Activated CD4-positive, alpha-beta T cell treated with anti-CD3 and anti-CD28 coated beads, Interleukin-2, Interleukin-4, amounts not matched to agents 100 ng/mL and 50 ng/mL, durations not matched to agents 16 hours and 8 hours (primary cell): ENCODE results near the gene ZNF385D.

Experiments used
- DNase-seq: peaks from one replicate; pipeline ENCODE4 v3.0.0-alpha.2; 2020; ENCODE audit warnings: low spot score

ZNF385D gene, protein sequence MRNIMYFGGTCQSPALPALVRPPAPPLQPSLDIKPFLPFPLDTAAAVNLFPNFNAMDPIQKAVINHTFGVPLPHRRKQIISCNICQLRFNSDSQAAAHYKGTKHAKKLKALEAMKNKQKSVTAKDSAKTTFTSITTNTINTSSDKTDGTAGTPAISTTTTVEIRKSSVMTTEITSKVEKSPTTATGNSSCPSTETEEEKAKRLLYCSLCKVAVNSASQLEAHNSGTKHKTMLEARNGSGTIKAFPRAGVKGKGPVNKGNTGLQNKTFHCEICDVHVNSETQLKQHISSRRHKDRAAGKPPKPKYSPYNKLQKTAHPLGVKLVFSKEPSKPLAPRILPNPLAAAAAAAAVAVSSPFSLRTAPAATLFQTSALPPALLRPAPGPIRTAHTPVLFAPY

DNA sequence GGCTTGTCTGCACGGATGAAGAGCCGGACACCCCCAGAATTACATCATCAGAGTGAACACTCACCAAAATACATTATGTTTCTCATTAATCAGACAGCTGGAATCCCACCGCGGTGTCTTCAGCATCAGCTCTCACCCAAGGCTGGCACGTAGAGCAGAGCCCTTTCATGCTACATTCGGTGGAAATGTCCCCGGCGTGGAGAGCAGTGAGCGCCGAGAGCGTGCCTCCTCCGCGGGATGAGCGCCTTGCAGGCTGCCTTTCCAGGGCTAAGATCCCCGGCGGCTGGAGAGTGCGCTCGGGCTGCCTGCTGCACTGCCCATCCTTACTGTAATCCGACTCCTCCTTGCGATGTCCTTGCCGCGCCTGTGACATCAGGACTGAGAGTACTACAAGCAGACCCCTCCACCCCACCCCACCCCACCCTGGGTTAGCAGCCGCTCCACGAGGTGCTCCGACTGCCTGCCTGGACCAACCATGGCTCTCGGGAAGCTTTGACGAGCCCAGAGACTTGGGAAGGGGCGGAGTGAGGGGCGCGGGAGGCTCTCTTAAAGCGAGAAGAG is at the start of gene ZNF385D:
Gene ZNF385D (minus strand): TSS at position 380 of the 561 bp plus-strand sequence. CDS start 294 bp downstream, at position 86.
- DNase-seq, result no peak

DNA sequence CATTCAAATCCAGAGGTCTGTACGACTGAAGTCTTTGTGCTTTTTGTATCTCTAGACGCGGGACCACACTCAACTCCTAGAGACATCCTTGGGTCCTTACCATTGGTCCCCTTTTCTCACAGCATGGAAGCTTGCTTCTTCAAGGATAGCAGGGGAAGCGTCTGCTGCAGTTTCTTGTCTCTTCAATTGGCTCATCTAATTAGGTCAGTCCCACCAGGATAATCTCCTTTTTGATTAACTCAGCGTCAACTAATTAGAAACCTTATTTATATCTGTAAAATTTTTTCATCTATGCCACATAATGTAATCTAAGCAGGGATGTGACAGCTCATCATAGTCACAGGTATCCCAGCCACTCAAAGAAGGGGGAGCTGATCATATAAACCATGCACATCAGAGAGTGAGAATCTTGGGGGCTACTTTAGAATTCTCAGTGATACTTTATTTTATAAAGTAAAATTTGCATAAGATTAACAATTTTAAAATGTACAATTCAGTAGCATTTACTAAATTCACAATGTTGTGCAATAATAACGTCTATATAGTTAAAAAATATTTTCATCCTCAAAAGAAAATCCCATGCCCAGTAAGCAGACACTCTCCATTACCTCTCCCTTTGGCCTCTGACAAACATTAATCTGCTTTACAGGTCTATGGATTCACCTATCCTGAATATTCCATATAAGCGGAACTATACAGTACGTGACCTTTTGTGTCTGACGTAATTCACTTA is 47.5 kb upstream of the ZNF385D start:
- DNase-seq, result no peak

DNA sequence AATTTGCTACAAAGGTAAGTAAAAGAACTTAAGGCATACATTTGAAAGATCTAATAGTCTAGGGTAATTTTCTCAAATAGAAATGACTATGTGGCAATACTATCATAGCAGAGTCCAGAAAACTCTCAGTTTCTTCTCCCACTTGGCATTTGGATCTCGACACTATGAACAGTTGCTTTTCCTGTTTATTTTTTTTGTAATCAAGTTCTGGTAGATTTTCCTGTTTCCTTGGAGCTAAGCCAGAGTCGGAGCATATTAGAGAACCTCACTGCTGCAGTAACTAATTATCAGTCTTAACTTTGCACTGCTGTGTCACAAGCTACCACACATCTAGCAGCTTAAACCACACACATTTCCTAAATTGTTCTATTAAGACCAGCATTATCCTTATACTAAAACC is 44.9 kb upstream of the ZNF385D start:
- DNase-seq, result no peak

DNA sequence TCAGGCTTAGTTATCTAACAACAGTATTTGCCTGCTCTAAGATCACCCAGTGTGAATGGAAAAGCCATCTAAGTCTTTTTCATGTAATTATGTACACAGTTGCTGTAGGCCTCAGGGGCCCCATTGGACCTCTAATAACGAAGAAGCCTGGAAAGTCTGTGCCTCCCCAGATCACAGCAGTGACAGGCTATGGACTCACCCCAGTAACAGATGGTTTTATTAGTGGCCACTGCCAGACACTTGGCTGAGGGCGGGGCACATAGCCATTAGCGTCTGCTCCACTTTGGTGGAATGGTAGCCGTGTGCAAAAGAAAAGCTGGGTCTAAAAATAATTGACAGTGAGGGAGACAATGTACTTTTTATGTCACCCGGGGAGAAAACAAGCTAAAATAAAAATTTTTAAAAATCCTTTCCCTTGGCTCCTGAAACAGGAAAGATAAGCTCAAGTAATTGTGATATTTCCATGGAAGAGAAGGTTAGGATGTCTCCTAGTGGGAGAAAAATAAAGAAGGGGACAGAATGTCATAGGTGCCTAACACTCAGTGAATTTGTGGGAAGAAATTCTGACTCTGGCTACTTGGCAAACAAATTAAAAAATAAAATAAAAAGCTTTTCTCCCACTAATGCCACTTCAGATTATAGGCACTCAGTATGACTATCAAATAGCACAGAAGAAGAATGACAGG is 44.3 kb upstream of the ZNF385D start:
- DNase-seq, result no peak

DNA sequence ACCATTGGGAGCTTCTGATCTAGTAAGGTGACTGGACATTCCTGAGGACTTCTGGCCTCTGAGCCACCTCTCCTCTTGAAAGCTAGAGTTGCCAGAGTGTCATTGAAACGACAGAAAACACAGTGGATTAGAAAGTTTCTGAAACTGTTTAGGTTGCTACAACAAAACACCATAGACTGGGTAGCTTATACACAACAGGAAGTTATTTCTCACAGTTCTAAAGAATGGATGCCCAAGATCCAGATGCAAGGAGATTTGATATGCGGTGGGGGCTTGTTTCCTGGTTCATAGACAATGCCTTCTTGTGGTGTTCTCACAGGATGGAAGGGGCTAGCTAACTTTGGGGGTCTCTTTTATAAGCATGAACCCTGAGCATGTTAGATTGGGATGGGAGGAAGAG is 43.3 kb upstream of the ZNF385D start:
- no peak for DNase-seq

DNA sequence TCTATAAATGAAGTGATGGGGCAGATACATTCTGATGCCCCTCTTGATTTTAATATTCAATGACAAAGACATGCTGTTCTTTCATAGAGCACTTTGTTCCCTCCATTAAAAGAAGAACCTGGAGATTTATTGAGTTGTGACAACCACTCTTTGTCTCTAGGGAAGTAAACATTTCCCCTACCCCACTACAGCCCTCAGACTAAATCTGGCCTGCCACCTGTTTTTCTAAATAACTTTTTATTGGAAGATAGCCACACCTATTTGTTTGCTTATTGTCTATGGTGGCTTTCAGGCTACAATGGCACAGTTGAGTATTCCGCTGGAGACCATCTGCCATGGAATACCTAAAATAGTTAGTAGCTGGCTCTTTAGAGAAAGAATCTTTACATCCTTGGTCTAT is 41.2 kb upstream of the ZNF385D start:
- no peak for DNase-seq

DNA sequence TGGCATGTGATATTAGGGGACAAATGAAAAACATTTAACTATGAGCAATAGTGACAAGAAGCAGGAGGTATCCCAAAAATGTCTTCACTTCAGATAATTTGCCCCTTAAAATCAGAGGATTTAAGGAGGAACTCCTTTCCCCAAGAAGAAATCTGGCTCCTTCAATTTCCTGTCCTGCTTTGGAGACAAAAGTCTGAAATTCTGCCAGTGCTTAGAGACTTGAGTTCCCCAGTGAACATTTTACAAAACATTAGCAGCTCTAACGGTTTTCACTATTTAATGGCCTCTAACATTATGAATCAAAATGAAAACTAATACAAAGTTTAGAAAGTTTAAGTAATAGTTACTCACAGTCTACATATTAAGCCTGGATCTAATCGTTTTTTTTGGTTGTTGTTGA is 40.3 kb upstream of the ZNF385D start:
- no peak for DNase-seq

DNA sequence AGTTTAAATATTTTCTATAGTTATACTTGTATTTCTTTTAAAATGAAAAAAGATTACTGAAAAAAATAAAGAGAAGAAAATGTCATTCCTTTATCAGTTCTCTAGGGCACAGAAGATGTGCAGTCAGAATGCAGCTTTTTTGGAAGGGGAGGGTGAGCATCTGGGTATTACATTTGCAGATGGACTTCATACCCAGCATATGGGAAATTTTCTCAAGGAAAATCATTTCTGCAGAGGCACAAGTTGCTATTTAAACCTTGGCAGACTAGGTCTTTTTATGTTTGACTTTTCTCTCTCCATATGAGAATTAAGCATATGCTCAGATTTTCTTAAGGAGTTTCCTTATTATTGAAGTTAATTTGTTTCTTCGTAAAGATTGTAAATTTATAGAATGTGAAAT is 39.5 kb upstream of the ZNF385D start:
- DNase-seq, result no peak

DNA sequence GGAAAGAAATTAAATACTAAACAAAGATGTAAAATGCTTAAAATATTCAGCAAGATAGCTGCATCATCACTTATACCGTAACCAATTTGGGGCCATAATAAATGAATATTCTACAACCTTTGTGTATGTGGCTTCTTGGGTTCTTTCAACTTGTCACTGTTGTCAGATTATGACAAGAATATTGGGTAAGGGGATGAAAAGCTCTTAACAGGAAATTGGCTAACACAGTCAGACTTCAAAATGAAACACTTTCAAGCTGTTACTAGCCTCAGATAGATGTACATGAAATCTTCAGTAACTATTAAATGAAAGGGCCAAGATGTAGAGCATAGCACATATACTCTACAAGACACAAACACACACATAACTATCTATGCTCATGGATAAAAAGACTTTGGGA is 38.7 kb upstream of the ZNF385D start:
- DNase-seq, result no peak

DNA sequence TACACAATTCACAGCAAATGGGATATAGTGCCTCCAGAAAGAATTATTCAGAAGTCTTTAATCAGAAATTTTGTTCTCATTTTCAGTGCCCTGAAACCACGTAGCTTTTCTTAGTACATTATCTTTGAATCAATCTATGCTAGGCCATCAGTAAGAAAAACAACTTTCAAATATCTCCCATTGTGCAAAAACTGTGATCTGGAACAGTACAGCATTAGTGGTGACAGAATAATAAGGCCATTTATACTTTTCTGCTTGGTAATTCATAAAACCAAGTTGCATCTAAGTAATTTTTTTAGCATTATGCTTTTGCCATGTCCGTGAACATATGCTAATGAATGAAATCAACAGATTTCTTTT is 35.4 kb upstream of the ZNF385D start:
- no peak for DNase-seq

DNA sequence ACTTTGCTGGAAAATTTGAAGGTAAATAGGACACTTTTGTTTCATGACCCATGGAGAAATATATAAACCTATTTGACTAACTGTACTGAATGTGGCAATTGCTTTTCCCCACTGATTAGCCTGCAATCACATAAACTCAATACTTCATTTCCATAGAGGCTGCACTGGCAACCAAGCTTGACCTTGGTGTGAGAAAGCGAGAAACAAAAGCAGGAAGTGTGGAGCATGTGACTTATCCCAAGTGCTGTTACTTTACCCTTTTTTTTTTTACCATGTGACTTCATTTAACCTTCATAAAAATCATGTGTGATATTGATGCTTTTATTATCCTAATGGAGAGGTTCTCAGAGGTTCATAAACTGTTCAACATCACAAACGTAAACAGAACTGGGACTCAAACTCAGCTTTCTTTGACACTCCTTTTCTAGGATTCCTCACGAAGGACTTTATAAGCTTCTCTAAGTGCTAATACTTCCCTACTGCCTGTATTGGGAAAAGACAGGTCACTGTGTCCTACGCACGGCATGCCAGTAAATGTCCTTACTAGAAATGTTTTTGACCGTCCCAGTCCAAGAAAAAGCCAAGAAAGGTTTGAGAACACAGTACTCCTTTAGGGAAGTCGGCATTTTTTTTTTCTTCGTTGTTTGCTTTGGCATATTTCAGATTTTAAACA is 34.9 kb upstream of the ZNF385D start:
- no peak for DNase-seq

DNA sequence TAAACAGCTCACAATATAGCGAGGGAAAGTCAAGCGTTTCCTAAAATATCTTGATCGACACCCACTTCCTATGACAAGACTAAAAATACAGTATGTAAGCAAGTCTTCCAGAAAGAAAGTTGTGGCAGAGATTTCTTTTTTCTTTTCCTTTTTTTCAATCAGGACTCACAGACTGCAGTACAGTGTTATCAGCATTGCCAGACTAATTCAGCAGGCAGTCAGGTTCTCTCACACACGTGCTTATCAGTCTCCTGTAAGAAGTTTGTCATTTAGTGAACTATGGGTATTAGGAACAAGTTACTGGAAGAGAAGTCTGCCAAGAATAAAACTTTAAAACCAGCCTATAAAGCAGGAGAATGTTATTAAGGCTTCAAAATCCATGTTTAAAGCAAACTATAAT is 32.8 kb upstream of the ZNF385D start:
- no peak for DNase-seq

DNA sequence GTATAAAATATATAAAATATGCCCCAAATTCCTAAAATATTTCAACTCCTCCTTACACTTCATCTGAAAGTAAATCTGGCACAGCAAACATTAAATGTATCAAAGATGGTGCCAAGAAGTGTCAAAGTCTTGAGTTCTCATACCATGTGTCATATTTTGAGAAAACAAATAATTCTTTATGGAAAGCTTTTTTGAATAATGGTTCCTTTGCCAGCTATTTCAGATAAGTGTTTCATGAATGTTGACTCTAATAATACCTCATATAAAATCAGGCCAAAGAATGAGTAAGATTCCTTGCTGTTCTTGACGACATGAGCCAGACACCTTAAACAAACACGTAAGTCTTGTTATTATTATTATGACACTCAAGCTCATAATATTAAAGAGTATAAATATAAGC is 30.3 kb upstream of the ZNF385D start:
- no peak for DNase-seq

DNA sequence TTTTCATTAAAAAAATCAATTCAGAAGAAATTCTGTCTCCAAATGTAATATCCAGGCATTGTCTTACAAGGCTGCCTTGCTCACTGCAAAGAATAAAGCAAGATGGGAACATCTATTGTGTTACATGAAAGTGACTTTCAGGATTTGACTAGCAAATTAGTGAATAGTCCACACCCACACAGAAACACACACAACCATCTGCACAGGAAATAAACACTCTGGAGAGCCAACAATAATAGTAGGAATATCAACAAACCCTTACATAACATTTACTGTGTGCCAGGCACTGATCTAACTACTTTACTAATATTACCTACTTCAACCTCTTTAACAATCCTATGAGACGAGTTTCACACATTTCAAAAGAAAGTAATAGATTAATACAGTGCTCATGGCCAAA is 28.9 kb upstream of the ZNF385D start:
- no peak for DNase-seq

DNA sequence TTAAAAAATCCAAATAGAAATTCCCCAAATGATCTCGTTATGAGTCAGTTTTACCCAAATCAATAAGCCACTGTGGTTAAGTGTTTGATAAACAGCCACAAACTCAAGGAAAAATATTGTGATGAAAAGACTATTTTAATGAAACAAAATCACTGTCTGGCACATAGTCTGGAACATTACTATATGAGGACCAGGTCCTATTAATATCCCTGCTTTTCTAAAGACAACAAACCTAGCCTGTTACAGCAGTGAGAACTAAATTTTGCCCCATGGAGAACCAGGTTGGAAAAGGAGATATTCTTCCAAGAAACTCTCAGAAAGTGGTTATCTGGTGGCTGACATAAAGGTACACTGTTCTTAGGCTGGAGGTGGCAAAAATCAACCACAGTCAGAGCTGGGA is 27.7 kb upstream of the ZNF385D start:
- DNase-seq, result no peak

DNA sequence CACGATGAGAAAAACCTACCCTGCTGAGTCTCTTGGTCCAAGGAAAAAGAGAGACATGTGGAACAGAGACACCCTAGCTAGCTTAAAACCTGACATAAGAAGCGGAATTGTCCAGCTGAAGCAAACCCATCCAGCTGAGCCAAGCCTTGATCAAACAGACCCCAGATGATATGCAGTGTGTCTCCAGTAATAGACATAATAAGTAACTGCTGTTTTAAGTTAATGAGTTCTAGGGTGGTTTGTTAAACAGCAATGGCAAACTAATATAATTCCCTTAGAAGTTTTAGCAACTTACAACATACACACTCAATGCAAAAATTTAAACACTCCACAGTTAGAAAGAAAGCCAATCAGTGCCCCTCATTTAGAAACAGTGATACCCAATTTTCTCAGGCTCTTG is 26.8 kb upstream of the ZNF385D start:
- DNase-seq, result no peak

DNA sequence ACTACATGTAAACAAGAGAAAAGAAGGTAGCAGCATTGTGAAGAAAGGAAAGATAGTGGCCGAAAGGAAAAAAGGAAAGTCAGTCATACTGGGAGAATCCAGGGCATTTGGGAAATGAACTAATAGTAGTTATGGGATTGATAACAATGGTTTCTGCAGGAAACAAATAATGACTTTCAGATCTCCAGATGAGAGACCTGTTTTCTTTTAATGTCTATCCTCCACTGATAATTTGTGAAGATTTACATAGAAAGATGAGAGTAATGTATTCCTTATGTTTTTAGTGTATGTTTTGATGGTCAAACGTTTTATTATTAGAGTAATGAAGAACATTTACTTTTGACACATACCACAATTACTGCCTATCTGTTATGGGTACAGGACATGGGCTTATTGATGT is 15.0 kb upstream of the ZNF385D start:
- no peak for DNase-seq

DNA sequence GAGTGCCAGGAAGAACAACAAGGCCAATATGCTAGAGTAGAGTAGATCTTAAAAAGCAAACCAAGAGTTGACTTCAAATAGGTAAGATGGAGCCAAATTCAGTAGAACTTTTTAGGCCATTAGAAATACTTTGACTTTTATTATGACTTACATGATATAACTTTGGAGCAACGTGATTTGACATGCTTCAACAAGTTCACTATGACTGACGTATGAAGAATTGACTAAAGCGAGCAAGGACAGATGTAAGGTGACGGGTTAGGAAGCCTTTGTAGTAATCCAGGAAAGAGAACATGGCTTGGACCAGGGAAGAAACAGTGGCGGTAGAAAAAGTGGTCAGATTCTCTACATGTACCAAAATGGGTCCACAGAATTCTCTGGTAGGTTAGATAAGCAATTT is 4.9 kb upstream of the ZNF385D start:
- DNase-seq, result no peak

DNA sequence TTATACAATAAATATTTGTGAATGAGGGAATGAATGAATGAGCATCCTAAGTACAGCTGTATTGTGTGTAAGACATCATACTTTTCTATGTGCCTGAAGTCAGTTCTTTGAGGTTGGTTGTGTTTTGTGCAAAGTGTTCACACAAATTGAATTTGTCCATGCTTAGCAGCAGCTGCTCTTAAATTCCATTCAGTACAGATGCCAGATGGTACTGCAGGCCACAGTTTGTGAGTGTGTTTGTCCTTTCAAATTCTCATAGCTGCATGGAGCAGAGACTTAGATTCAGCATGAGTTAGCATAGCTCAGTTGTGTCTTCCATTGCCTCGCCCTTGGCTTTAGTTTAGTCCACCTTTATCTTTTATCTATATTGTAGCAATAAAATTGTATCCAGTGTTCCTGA is 3.8 kb upstream of the ZNF385D start:
- DNase-seq, result no peak

DNA sequence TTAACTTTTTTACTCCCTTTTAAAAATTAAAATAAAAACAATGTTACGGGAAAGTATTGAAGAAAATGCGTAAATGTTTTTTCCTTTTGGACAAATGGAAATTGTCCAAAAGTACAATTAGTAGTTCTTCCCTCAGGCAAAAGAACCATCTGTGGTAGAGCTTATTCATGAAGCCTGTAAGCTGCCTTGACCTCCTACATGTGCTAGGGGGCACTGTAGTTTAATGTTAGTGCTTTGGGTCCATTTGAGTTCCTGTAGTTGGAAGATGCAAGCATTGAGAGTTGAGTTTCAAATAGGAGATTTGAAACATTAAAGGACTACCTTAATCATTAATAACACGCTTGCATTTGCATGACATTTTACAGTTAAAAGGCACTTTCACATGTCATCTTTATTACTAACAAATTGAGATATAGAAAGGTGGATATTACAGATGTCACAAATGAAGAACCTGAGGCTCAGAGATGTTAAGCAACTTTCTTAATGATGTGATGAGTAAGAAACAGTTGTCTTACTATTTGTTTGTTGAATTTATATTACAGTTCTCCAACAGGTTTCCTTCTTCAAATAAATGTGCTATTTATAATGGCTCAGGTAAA is 1.8 kb upstream of the ZNF385D start:
- no peak for DNase-seq

DNA sequence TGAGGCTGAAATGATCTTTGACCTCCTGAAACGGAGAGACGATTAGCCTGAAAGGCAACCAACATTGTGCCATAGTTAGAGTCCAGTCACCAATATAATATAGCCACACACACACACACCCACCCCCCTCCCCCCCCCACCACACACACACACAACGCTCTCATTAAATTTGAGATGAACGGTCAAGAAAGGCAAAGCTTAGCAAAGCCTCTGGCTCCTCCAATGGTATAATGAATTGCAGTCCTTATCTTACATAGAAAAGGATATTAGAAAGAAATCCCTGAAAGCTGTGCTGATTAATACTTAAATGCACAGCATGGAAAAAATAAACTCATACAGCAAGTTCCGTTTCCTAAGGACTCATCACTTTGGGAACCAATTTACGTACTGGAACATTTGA is 876 bp upstream of the ZNF385D start:
- DNase-seq, result no peak
